GM23248 (cell line): ENCODE data around the gene MORC1. TPM values are rescaled to one million over a fixed set of nuclear protein-coding genes. Genes with fewer than 3 reads are reported as not detected.

Source experiments
- DNase-seq: peaks from one replicate; pipeline ENCODE4 v3.0.0-alpha.2; 2015
- H2AFZ ChIP-seq: fragments of 200-600 bp; sonication (generic); 2 replicates; pipeline ENCODE4 v1.6.1; 2016; ENCODE audit warnings: antibody characterized with exemption
- H3F3A ChIP-seq: fragments of 200-600 bp; sonication (generic); 2 replicates; pipeline ENCODE4 v1.6.1; 2016; ENCODE audit warnings: mild to moderate bottlenecking, antibody characterized with exemption, mixed run types; ENCODE audit not compliant: insufficient read depth
- H3K27ac ChIP-seq: fragments of 200-600 bp; sonication (generic); 2 replicates; pipeline ENCODE4 v1.5.1; 2016; ENCODE audit warnings: mild to moderate bottlenecking
- H3K27me3 ChIP-seq: fragments of 200-600 bp; sonication (generic); replicated peaks from 2 replicates; pipeline ENCODE4 v1.6.1; 2016; ENCODE audit warnings: mild to moderate bottlenecking; ENCODE audit not compliant: insufficient read depth
- H3K36me3 ChIP-seq: fragments of 200-600 bp; sonication (generic); 2 replicates; pipeline ENCODE4 v1.6.1; 2016; ENCODE audit warnings: low read depth, mild to moderate bottlenecking
- H3K4me1 ChIP-seq: fragments of 200-600 bp; sonication (generic); 2 replicates; pipeline ENCODE4 v1.6.1; 2016; ENCODE audit warnings: mild to moderate bottlenecking; ENCODE audit not compliant: insufficient read depth
- H3K4me2 ChIP-seq: fragments of 200-600 bp; sonication (generic); one replicate; pipeline ENCODE4 v1.6.1; 2016; ENCODE audit warnings: mild to moderate bottlenecking; ENCODE audit not compliant: unreplicated experiment
- H3K4me3 ChIP-seq: fragments of 200-600 bp; sonication (generic); 2 replicates; pipeline ENCODE4 v1.5.1; 2016; ENCODE audit warnings: mild to moderate bottlenecking
- H3K79me2 ChIP-seq: fragments of 200-600 bp; sonication (generic); 2 replicates; pipeline ENCODE4 v1.6.1; 2016; ENCODE audit warnings: mild to moderate bottlenecking; ENCODE audit not compliant: insufficient read depth
- H3K9ac ChIP-seq: fragments of 200-600 bp; sonication (generic); 2 replicates; pipeline ENCODE4 v1.6.1; 2016; ENCODE audit warnings: mild to moderate bottlenecking
- H3K9me2 ChIP-seq: fragments of 200-600 bp; sonication (generic); 2 replicates; pipeline ENCODE4 v1.6.1; 2016; ENCODE audit warnings: mixed run types, mild to moderate bottlenecking, moderate library complexity; ENCODE audit not compliant: insufficient read depth
- H3K9me3 ChIP-seq: fragments of 200-600 bp; sonication (generic); one replicate; pipeline ENCODE4 v1.6.1; 2017; ENCODE audit warnings: low read depth
- H4K20me1 ChIP-seq: fragments of 200-600 bp; sonication (generic); 2 replicates; pipeline ENCODE4 v1.6.0; 2016; ENCODE audit not compliant: insufficient read depth
- EZH2 ChIP-seq: fragments of 200-600 bp; sonication (generic); IDR thresholded peaks from 2 replicates; pipeline ENCODE4 v1.6.1; 2018; ENCODE audit warnings: antibody characterized with exemption, mild to moderate bottlenecking; ENCODE audit not compliant: insufficient read depth, poor library complexity, severe bottlenecking
- EZH2phosphoT487 ChIP-seq: fragments of 200-600 bp; sonication (generic); IDR thresholded peaks from 2 replicates; pipeline ENCODE4 v1.6.1; 2018; ENCODE audit warnings: antibody characterized with exemption, moderate library complexity, mild to moderate bottlenecking, low read depth; ENCODE audit not compliant: insufficient read depth
- WGBS, 2 experiments: methylation state at CpG; one replicate each; pipeline ENCODE4 v1.1.6; 2015 to 2017; ENCODE audit warnings: low lambda C conversion rate in 2 of 2, low coverage in 1 of 2; ENCODE audit errors: missing lambda C conversion rate in 2 of 2; 5-methylcytosine and 5-hydroxymethylcytosine counted together
- in situ Hi-C: fragments of 300-500 bp; cut with MboI; formaldehyde crosslinking; loops from 2 replicates; pipeline ENCODE4 v1.15.0; 2020
- polyA plus RNA-seq: library from polyadenylated mRNA; unstranded; fragments of >200 nt; fragmentation: Nextera tagmentation; extraction: Ambion mirVana; gene quantifications from 2 replicates; pipeline ENCODE4 v1.2.1, GENCODE V29; 2016
- total RNA-seq: library from RNA; depleted of rRNA; stranded (reverse); fragments of >200 nt; shearing (Covaris generic); gene quantifications from 2 replicates; pipeline ENCODE4 v1.2.3, GENCODE V29; 2014

MORC1 gene
- total and polyA plus RNA-seq, 2 experiments from 2014 or later = not detected

DNA sequence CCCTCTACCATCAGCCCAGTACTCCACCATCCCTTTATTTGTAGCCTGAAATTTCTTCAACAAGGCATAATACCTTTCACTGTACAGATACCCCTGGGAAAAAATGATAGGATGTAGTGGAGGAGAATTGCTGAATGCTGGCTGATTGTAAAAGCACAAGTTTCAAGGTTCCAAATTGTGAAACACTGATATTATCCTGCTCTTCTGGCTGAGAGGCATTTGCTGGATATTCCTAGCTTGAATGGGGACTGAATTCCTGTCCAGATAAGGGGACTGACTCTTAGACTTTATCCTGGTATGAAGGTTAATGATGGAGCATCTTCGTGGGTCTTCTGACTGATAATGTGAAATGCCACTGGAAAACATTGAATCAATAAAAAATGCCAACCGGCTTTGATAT is 9.6 kb upstream of the MORC1 start:
- Histone ChIP-seq H3K27me3 (no peaks in the 10 kb centered on the region), H3K27ac (no peak overlapping the region), H3F3A (no peaks in the 10 kb centered on the region), H3K9ac (no peak overlapping the region), H3K36me3 (no peaks in the 10 kb centered on the region), H2AFZ (no peak overlapping the region), H4K20me1 (no peaks in the 10 kb centered on the region), H3K9me3 (no peaks in the 10 kb centered on the region), H3K4me3 (no peak overlapping the region), H3K4me2 (no peak overlapping the region), H3K4me1 (no peaks in the 10 kb centered on the region), H3K9me2 (no peaks in the 10 kb centered on the region), H3K79me2 (no peaks in the 10 kb centered on the region)
- TF ChIP-seq EZH2 (no peak), EZH2phosphoT487 (no peak)
- 37 to 56% methylated on average over 2 of the region's 2 CpGs for WGBS, 2 experiments
- in situ Hi-C loops = no loop called here
- DNase-seq = no peak

DNA sequence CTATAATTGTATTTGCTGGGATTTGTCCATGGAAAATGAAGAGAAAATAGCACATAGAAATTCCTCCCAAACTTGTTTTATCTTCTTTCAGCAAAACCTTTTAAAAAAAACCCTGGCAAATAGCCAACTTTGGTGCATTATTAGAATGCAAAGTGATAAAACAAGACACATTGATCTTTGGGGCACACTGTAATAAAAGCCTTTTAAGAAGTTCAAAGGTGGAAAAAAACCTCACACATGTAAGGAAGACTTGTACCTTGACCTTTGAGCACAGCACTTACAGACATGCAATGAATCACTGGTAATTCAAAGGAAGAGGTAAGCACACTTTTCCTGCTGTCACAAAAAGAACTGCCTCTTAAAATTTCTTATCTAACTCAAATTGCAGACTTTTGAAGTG is 8.0 kb upstream of the MORC1 start:
- Histone ChIP-seq H3F3A (no peaks in the 10 kb centered on the region), H4K20me1 (no peaks in the 10 kb centered on the region), H3K4me3 (no peak overlapping the region), H3K9me3 (no peaks in the 10 kb centered on the region), H3K9ac (no peak overlapping the region), H3K4me1 (no peaks in the 10 kb centered on the region), H3K9me2 (no peaks in the 10 kb centered on the region), H3K27ac (no peak overlapping the region), H3K79me2 (no peaks in the 10 kb centered on the region), H3K4me2 (no peak overlapping the region), H3K27me3 (no peaks in the 10 kb centered on the region), H3K36me3 (no peaks in the 10 kb centered on the region), H2AFZ (no peak overlapping the region)
- TF ChIP-seq EZH2 = no peak
- TF ChIP-seq EZH2phosphoT487 = no peak
- no peak for DNase-seq
- in situ Hi-C loops = no loop called here

DNA sequence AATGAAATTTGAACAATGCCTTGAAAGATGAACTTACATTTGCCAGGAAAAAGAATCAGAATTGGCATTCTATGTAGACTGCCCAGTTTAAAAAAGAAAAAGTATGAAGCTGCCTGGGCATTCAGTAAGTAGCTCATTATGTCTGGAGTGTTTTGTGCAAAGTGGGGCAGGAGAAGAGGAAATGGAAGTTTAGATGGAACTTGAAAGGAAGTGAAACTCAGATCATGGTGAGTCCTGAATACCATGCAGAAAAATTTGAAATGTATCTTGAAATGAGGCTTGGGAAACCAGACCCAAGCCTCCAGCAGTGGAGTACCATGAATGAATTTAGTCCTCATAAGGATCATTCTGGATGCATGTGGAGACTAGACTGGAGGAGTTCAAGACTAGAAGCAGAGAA is 4.8 kb upstream of the MORC1 start:
- H3K27me3 ChIP-seq = no peaks in the 10 kb centered on the region
- H3K9ac ChIP-seq = no peak overlapping the region
- in situ Hi-C loops = no loop called here
- no peak overlapping the region for H3K4me3 ChIP-seq
- H4K20me1 ChIP-seq = no peaks in the 10 kb centered on the region
- H3K36me3 ChIP-seq = no peaks in the 10 kb centered on the region
- no peaks in the 10 kb centered on the region for H3K9me2 ChIP-seq
- H3K4me1 ChIP-seq = no peaks in the 10 kb centered on the region
- no peak for DNase-seq
- no peak overlapping the region for H2AFZ ChIP-seq
- no peaks in the 10 kb centered on the region for H3K79me2 ChIP-seq
- H3K9me3 ChIP-seq = no peaks in the 10 kb centered on the region
- H3K4me2 ChIP-seq = no peak overlapping the region
- H3F3A ChIP-seq = no peaks in the 10 kb centered on the region
- TF ChIP-seq EZH2phosphoT487 (no peak), EZH2 (no peak)
- H3K27ac ChIP-seq = no peak overlapping the region

DNA sequence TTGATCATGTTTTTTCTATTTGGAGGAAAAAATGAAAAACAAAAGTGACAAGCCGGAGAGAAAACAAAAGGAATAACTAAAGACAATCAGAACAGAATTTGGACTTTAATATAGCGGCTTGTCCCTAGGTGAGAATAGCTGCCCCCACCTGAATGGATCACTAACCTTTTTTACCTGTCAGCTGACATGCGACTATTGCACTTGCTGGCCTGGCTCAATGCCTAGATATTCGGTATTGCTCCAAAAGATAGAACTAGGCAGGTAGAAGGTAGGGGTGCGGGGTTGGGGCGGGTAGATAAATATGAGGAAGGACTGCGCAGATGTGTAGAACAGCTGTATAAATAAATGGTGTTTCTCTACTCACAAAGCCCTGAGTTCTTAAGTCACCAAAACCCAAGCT is 650 bp upstream of the MORC1 start:
- WGBS, 2 experiments = 38 to 49% methylated on average over 7 of the region's 7 CpGs
- no peak overlapping the region for H3K4me3 ChIP-seq

DNA sequence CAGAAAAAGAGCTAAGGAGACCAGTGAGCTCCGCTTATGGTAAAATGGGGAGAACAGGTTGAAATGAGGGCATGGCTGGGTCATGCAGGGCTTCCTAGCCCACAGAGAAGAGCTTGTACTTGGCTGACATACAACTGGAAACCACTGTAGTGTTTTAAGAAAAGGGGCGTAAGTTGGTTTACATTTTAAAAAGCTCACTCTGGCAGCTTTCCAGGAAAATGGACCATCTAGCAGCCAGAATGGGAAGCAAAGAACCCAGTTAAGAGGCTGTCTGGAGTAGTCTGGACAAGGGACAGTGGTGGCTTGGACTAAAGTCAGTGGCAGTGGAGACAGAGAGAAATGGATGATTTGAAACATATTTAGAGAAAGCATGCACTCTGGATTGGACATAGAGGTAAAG is 1.9 kb downstream of the MORC1 start:
- Histone ChIP-seq H3K79me2 (no peaks in the 10 kb centered on the region), H3K27ac (no peak overlapping the region), H3K27me3 (no peaks in the 10 kb centered on the region), H3K4me3 (no peak overlapping the region), H2AFZ (no peak overlapping the region), H3K9me3 (no peaks in the 10 kb centered on the region), H3K9me2 (no peaks in the 10 kb centered on the region), H3K4me1 (no peaks in the 10 kb centered on the region), H3F3A (no peaks in the 10 kb centered on the region), H3K9ac (no peak overlapping the region), H4K20me1 (no peaks in the 10 kb centered on the region), H3K36me3 (no peaks in the 10 kb centered on the region), H3K4me2 (no peak overlapping the region)
- WGBS, 2 experiments = 54 to 55% methylated on average over 2 of the region's 2 CpGs
- in situ Hi-C loops = no loop called here
- TF ChIP-seq EZH2phosphoT487 (no peak), EZH2 (no peak)
- no peak for DNase-seq

More for the DNA sequence above, 650 bp upstream of the MORC1 start:
- no peaks in the 10 kb centered on the region for H3K9me2 ChIP-seq
- no peaks in the 10 kb centered on the region for H3K27me3 ChIP-seq
- no peak overlapping the region for H3K9ac ChIP-seq
- no peak overlapping the region for H3K4me2 ChIP-seq
- no peaks in the 10 kb centered on the region for H4K20me1 ChIP-seq
- TF ChIP-seq EZH2phosphoT487 (no peak), EZH2 (no peak)
- no peak overlapping the region for H3K27ac ChIP-seq
- H3K79me2 ChIP-seq = no peaks in the 10 kb centered on the region
- H3K4me1 ChIP-seq = no peaks in the 10 kb centered on the region
- no peak for DNase-seq
- no peak overlapping the region for H2AFZ ChIP-seq
- H3K36me3 ChIP-seq = no peaks in the 10 kb centered on the region
- in situ Hi-C loops = no loop called here
- H3K9me3 ChIP-seq = no peaks in the 10 kb centered on the region
- H3F3A ChIP-seq = no peaks in the 10 kb centered on the region
